ENCODE measurements around the gene CYTH3.

- TF ChIP-seq, protein P1, sequence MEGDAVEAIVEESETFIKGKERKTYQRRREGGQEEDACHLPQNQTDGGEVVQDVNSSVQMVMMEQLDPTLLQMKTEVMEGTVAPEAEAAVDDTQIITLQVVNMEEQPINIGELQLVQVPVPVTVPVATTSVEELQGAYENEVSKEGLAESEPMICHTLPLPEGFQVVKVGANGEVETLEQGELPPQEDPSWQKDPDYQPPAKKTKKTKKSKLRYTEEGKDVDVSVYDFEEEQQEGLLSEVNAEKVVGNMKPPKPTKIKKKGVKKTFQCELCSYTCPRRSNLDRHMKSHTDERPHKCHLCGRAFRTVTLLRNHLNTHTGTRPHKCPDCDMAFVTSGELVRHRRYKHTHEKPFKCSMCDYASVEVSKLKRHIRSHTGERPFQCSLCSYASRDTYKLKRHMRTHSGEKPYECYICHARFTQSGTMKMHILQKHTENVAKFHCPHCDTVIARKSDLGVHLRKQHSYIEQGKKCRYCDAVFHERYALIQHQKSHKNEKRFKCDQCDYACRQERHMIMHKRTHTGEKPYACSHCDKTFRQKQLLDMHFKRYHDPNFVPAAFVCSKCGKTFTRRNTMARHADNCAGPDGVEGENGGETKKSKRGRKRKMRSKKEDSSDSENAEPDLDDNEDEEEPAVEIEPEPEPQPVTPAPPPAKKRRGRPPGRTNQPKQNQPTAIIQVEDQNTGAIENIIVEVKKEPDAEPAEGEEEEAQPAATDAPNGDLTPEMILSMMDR (IDR thresholded peaks at IDR 0.05) = no peak
- TF ChIP-seq POLR2A (IDR thresholded peaks at IDR 0.05) = no peak
Observed at GRCh38 chr7:6231184-6231583, 41.2 kb downstream of the CYTH3 start.
